ENCODE results near the gene UCKL1.

The UCKL1 gene

GRCh38 chr20:63892402-63892801 lies 63.8 kb downstream of the UCKL1 start:
- DNase-seq (ENCODE audit: low spot score) = no peak
- TF ChIP-seq CTCF (IDR thresholded peaks at IDR 0.05; ENCODE audit: extremely low read depth, missing control alignments) = no peak

- no peak for TF ChIP-seq CTCF (IDR thresholded peaks at IDR 0.05; ENCODE audit: extremely low read depth, missing control alignments)
- no peak for DNase-seq (ENCODE audit: low spot score)
Measured at GRCh38 chr20:63891061-63892002, 64.9 kb downstream of the UCKL1 start.

- no peak for TF ChIP-seq CTCF (IDR thresholded peaks at IDR 0.05; ENCODE audit: extremely low read depth, missing control alignments)
- no peak for DNase-seq (ENCODE audit: low spot score)
Measured at GRCh38 chr20:63890616-63891015, 65.6 kb downstream of the UCKL1 start.

- no peak for DNase-seq (ENCODE audit: low spot score)
- no peak for TF ChIP-seq CTCF (IDR thresholded peaks at IDR 0.05; ENCODE audit: extremely low read depth, missing control alignments)
Measured at GRCh38 chr20:63890201-63890576, 66.0 kb downstream of the UCKL1 start.

All from GM20000 (cell line).